ENCODE results near the gene PKMYT1.
"Not testable (repeated sequence)": the region's sequence is repeated elsewhere in the genome, so short reads cannot be mapped to it uniquely, and the experiment has no call there.

Gene PKMYT1

GRCh38 chr16:2933136-2933535 lies 47.1 kb downstream of the PKMYT1 start:
- Histone ChIP-seq H3K4me3 (ENCODE audit: low read length) (no peak overlapping the region), H3K4me1 (ENCODE audit: insufficient read depth, low read length) (no peaks in the 10 kb centered on the region), H3K9me3 (ENCODE audit: low read length) (no peaks in the 10 kb centered on the region), H3K36me3 (ENCODE audit: insufficient read depth, low read length) (peaks cover 16% of the 10 kb centered on the region), H2AFZ (ENCODE audit: low read depth, low read length) (no peak overlapping the region), H3K27me3 (ENCODE audit: insufficient read depth, low read length) (no peaks in the 10 kb centered on the region)

GRCh38 chr16:2931231-2931914 lies 48.9 kb downstream of the PKMYT1 start:
- not testable (repeated sequence) for H3K9me3 ChIP-seq (ENCODE audit: low read length); H3K27me3 ChIP-seq (ENCODE audit: insufficient read depth, low read length); H3K4me1 ChIP-seq (ENCODE audit: insufficient read depth, low read length); H2AFZ ChIP-seq (ENCODE audit: low read depth, low read length); H3K36me3 ChIP-seq (ENCODE audit: insufficient read depth, low read length); H3K4me3 ChIP-seq (ENCODE audit: low read length)

- peaks cover 5% of the 10 kb centered on the region for H3K36me3 ChIP-seq (ENCODE audit: insufficient read depth, low read length)
- H2AFZ ChIP-seq (ENCODE audit: low read depth, low read length): no peak overlapping the region
Observed at GRCh38 chr16:2930236-2930635, 50.0 kb downstream of the PKMYT1 start.

GRCh38 chr16:2929693-2930092 lies 50.6 kb downstream of the PKMYT1 start:
- no peaks in the 10 kb centered on the region for H3K27me3 ChIP-seq (ENCODE audit: insufficient read depth, low read length)
- no peak overlapping the region for H3K4me3 ChIP-seq (ENCODE audit: low read length)
- H3K4me1 ChIP-seq (ENCODE audit: insufficient read depth, low read length): no peaks in the 10 kb centered on the region
- peaks cover 5% of the 10 kb centered on the region for H3K36me3 ChIP-seq (ENCODE audit: insufficient read depth, low read length)
- no peaks in the 10 kb centered on the region for H3K9me3 ChIP-seq (ENCODE audit: low read length)
- no peak overlapping the region for H2AFZ ChIP-seq (ENCODE audit: low read depth, low read length)

More at GRCh38 chr16:2930236-2930635, 50.0 kb downstream of the PKMYT1 start:
- no peak overlapping the region for H3K4me3 ChIP-seq (ENCODE audit: low read length)
- H3K4me1 ChIP-seq (ENCODE audit: insufficient read depth, low read length): no peaks in the 10 kb centered on the region
- no peaks in the 10 kb centered on the region for H3K9me3 ChIP-seq (ENCODE audit: low read length)
- H3K27me3 ChIP-seq (ENCODE audit: insufficient read depth, low read length): no peaks in the 10 kb centered on the region

- H3K36me3 ChIP-seq (ENCODE audit: insufficient read depth, low read length): no peaks in the 10 kb centered on the region
- H3K4me1 ChIP-seq (ENCODE audit: insufficient read depth, low read length): no peaks in the 10 kb centered on the region
- no peaks in the 10 kb centered on the region for H3K27me3 ChIP-seq (ENCODE audit: insufficient read depth, low read length)
- H2AFZ ChIP-seq (ENCODE audit: low read depth, low read length): no peak overlapping the region
- no peak overlapping the region for H3K4me3 ChIP-seq (ENCODE audit: low read length)
- no peaks in the 10 kb centered on the region for H3K9me3 ChIP-seq (ENCODE audit: low read length)
Observed at GRCh38 chr16:2928796-2929195, 51.5 kb downstream of the PKMYT1 start.

- H3K36me3 ChIP-seq (ENCODE audit: insufficient read depth, low read length); H3K9me3 ChIP-seq (ENCODE audit: low read length); H3K4me1 ChIP-seq (ENCODE audit: insufficient read depth, low read length); H3K27me3 ChIP-seq (ENCODE audit: insufficient read depth, low read length); H2AFZ ChIP-seq (ENCODE audit: low read depth, low read length); H3K4me3 ChIP-seq (ENCODE audit: low read length): not testable (repeated sequence)
Observed at GRCh38 chr16:2928151-2928550, 52.1 kb downstream of the PKMYT1 start.

GRCh38 chr16:2927010-2927646 lies 53.1 kb downstream of the PKMYT1 start:
- H3K4me3 ChIP-seq (ENCODE audit: low read length): no peak overlapping the region
- H3K27me3 ChIP-seq (ENCODE audit: insufficient read depth, low read length): no peaks in the 10 kb centered on the region

GRCh38 chr16:2926650-2926999 lies 53.6 kb downstream of the PKMYT1 start:
- no peaks in the 10 kb centered on the region for H3K9me3 ChIP-seq (ENCODE audit: low read length)
- no peak overlapping the region for H3K4me3 ChIP-seq (ENCODE audit: low read length)

More at GRCh38 chr16:2927010-2927646, 53.1 kb downstream of the PKMYT1 start:
- Histone ChIP-seq H3K4me1 (ENCODE audit: insufficient read depth, low read length) (no peaks in the 10 kb centered on the region), H2AFZ (ENCODE audit: low read depth, low read length) (no peak overlapping the region), H3K9me3 (ENCODE audit: low read length) (no peaks in the 10 kb centered on the region), H3K36me3 (ENCODE audit: insufficient read depth, low read length) (peaks cover 2% of the 10 kb centered on the region)

GRCh38 chr16:2925951-2926649 lies 54.1 kb downstream of the PKMYT1 start:
- Histone ChIP-seq H3K9me3 (ENCODE audit: low read length) (no peaks in the 10 kb centered on the region), H3K27me3 (ENCODE audit: insufficient read depth, low read length) (no peaks in the 10 kb centered on the region), H2AFZ (ENCODE audit: low read depth, low read length) (no peak overlapping the region), H3K4me3 (ENCODE audit: low read length) (no peak overlapping the region), H3K4me1 (ENCODE audit: insufficient read depth, low read length) (no peaks in the 10 kb centered on the region), H3K36me3 (ENCODE audit: insufficient read depth, low read length) (peaks cover 3% of the 10 kb centered on the region)

More at GRCh38 chr16:2926650-2926999, 53.6 kb downstream of the PKMYT1 start:
- Histone ChIP-seq H3K4me1 (ENCODE audit: insufficient read depth, low read length) (no peaks in the 10 kb centered on the region), H3K27me3 (ENCODE audit: insufficient read depth, low read length) (no peaks in the 10 kb centered on the region), H2AFZ (ENCODE audit: low read depth, low read length) (no peak overlapping the region), H3K36me3 (ENCODE audit: insufficient read depth, low read length) (peaks cover 3% of the 10 kb centered on the region)

GRCh38 chr16:2924901-2925755 lies 55.1 kb downstream of the PKMYT1 start:
- peaks cover 3% of the 10 kb centered on the region for H3K36me3 ChIP-seq (ENCODE audit: insufficient read depth, low read length)
- H3K9me3 ChIP-seq (ENCODE audit: low read length): no peaks in the 10 kb centered on the region
- H3K27me3 ChIP-seq (ENCODE audit: insufficient read depth, low read length): no peaks in the 10 kb centered on the region
- H3K4me1 ChIP-seq (ENCODE audit: insufficient read depth, low read length): no peaks in the 10 kb centered on the region
- no peak overlapping the region for H2AFZ ChIP-seq (ENCODE audit: low read depth, low read length)
- H3K4me3 ChIP-seq (ENCODE audit: low read length): no peak overlapping the region

GRCh38 chr16:2923481-2923880 lies 56.8 kb downstream of the PKMYT1 start:
- no peak overlapping the region for H3K4me3 ChIP-seq (ENCODE audit: low read length)
- H3K27me3 ChIP-seq (ENCODE audit: insufficient read depth, low read length): no peaks in the 10 kb centered on the region

More at GRCh38 chr16:2923481-2923880, 56.8 kb downstream of the PKMYT1 start:
- Histone ChIP-seq H3K4me1 (ENCODE audit: insufficient read depth, low read length) (no peaks in the 10 kb centered on the region), H3K36me3 (ENCODE audit: insufficient read depth, low read length) (peaks cover 6% of the 10 kb centered on the region), H2AFZ (ENCODE audit: low read depth, low read length) (no peak overlapping the region), H3K9me3 (ENCODE audit: low read length) (no peaks in the 10 kb centered on the region)
